HG03135 (cell line): Measurements from ENCODE around the gene MICB.
"Not testable (repeated sequence)": the region's sequence is repeated elsewhere in the genome, so short reads cannot be mapped to it uniquely, and the experiment has no call there.

Source experiments
- ATAC-seq: cut with Tn5 transposase; IDR thresholded peaks from one replicate; pipeline ENCODE4 v1.9.1; 2021; ENCODE audit warnings: mild to moderate bottlenecking, moderate library complexity; ENCODE audit not compliant: unreplicated experiment

The MICB gene

DNA sequence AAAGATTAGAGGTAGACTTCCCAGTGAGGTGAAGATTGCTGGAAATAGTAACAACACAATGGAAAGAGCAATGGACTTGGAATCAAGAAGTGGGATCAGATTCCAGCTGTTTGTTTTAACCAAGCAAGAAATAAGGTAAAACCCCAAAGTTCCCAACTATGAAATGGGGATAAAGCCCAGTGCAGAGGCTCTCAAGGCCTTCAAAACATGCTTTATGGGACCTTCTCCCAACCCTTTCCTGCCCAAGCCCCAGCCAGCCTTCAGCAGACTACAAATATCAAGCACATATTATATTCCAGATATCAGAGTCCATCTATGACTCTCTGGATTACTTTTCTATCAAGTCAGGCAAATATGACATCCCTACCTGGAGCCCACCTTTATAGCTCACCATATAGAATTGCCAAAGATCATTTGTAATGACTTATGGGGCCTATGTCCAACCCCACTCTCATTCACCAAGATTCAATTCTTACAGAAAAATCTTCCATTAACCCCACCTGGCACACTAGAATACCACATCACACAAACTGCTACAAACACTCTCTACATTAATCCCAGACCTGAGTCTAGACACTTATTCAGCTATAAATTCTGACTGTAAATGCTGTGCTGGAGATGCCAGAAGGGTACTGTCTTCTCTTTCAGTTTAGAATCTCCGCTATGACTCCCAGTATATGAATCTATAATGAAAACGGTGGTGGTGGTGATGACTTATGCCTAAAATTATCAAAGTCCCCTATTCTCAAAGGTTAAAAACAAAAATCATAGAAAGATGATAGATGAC is 37.8 kb downstream of the MICB start:
- ATAC-seq = no peak

GRCh38 chr6:31538805-31539400 is 41.0 kb downstream of the MICB start:
- no peak for ATAC-seq

- ATAC-seq = no peak
Measured at GRCh38 chr6:31540640-31541039, 42.7 kb downstream of the MICB start.

DNA sequence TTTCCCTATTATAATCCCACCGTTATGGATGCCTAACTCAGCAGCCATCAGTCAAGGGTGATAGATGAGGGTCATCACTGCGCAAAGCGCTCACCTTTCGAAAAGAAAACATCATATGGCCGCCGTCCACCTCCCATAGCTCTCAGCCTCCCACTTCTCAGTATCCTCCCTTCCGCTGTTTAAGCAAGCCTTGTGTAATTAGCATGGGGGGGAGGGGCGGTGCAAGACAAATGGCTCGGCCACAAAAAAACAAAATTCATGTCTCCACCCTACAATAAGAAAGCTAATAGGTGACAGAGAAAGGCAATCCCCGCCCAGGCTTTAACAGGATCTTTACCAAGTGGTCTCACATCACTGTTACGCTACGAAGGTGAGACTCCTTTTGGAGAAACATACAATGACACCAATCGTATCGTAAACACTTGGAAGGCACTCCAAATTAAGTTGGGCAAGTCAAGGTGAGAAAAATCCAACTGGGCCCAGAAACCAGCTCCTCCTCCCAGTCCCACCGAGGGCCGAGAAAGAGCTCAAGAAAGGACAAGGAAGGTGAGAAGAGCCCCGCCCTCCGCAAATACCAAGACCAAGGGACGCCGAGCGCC is 43.2 kb downstream of the MICB start:
- ATAC-seq = no peak

GRCh38 chr6:31541658-31542521 is 43.9 kb downstream of the MICB start, which contains the start of gene DDX39B:
Gene DDX39B, minus strand, starts transcription at chr6:31542003. Its CDS starts 1,471 bp downstream, at chr6:31540532.
- ATAC-seq = peak; percentile 63

DNA sequence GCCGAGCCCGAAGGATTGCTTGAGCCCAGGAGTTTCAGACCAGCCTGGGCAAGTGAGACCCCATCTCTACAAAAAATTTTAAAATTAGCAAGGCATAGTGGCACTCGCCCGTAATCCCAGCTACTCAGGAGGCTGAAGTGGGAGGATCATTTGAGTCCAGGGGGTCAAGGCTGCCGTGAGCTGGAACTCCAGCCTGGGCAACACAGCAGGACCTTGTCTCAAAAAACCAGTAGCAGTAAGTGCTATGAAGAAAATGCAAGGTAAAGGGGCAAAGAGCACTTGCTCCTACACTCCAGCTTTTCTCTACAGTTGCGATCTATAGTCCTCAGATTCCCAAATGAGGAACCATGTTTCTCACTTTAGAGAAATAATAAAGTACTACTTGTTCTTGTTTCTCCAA is 45.7 kb downstream of the MICB start:
- no peak for ATAC-seq

DNA sequence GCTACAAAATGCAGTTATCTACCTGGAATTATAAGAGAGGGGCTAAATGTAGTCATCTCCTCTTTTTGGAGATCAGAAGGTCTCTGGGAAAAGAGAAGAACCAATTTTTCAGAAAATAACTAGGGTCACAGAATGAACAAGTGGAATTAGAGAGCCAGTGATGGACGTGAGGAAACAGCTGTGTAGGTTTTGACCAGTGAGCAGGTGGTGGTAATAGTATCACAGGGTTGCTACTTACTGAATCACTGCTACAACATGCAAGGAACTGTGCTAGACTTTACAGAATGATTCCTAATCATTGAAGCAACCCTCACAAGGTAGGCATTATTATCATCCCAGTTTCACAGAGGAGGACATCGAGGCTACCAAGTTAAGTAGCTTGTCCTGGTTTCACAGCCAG is 46.7 kb downstream of the MICB start:
- ATAC-seq = no peak

- ATAC-seq = no peak
Measured at GRCh38 chr6:31545291-31545690, 47.3 kb downstream of the MICB start.

DNA sequence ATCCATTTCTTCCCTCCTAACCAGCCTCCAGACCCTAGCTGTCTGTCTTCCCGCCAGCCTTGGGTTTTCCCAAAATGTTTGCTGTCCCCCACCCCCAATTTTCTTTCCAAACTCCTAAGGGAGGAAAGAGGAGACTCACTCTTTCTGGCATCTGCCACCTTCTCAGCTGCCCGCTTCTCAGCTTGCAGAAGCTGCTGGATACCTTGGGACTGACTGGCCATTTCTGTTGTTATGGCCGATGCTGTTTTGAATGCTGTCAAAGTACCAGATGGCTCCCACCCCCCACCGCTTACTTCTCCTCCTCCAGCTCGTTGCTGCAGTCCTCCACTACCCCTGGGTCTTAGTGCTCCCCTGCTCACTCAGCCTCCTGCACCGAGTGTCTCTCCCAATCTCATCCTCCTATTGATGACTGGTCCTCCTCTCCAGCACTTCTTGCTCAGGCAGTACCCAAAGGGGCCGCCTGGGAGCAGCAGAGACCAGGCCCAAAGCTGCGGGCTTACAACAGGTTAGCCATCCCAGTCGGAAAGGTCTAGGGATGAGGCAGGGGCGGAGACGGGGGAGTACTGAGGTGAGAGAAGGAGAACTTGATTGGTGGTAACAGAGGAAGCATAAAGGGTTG is 48.5 kb downstream of the MICB start, which contains the start of gene ATP6V1G2:
Gene ATP6V1G2 (minus strand): TSS at position 270 of the 619 bp plus-strand sequence. CDS start 49 bp downstream, at position 221.
- ATAC-seq = peak; percentile 46

DNA sequence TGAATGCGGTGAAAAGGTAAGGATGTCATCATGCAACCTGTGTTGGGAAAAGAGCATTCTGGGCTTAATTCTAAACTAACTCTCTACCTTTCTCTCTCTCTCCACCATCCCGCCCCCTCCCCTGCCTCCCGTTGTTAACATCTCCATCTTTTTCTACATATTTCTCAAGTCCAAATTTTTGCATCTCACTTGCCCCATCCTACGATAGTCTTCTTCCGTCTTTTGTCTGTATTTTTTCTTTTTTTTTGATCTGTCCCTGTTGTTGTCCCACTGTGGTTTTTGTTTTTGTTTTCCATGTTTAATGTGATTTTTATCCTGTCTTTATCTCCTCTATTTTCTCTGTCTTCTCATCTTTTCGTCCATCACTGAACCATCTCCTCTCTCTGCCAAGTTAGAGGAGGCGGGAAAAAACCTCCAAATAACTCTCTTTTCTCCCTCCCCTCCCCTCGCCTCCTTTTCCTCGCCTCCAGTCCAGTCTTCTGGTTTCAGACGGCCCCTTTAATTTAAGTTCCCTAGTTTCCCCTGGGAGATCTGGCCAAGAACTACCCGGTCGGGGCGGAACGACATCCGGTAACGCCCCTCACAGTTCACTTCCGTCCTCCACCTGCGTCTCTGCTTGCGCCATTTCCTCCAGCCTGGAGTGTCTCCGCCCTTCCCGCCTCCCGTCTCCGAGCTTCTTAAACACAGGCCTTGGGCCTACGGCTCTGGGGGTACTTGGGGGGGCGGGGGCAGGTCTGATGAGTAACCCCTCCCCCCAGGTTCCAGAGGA is 49.2 kb downstream of the MICB start, which contains the start of gene NFKBIL1:
Gene NFKBIL1 (plus strand): TSS at position 651 of the 769 bp plus-strand sequence. CDS start 87 bp downstream, at position 738.
- ATAC-seq = peak; percentile 53

DNA sequence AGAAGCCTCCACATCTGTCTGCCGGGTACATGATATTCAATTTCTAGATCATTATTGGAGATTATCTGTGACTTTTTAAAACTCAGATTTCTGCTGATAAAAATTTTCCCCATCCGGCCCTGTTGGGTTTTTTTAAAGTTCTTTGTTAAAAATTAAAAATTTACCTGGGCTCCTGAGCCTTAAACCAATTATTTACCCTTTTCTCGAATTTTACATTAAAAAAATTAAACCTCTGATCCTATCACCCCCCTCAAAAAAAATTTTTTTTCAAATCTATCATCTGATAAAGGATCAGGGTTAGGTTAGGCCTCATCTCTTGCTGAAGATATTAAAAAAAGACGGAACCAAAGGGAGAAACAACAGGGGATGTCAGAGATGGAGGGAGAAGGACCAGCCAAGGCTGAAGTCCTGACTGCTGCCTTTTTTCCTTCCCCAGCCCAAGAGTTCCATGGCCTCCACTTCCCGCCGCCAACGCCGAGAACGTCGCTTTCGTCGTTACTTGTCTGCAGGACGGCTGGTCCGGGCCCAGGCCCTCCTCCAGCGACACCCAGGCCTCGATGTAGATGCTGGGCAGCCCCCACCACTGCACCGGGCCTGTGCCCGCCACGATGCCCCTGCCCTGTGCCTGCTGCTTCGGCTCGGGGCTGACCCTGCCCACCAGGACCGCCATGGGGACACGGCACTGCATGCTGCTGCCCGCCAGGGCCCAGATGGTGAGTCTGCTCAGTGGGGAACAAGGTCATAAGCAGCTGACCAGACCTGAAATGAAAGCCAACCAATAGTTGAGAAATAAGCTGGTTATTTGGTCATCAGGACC is 50.0 kb downstream of the MICB start:
- ATAC-seq = no peak

DNA sequence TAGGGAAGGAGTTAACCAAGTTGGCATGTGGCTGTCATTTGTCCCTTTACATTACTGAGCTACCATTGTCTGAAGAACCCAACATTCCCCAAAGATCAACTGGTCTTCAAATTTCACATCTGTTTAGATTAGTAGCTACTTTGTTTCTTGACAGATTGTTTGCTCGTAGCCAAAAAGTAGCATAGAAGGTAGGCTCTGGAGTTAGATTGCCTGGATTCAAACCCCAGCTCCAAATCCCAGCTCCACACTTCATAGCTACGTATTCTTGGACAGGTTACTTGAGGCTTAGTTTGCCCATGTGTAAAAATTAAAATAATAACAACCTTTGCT is 50.6 kb downstream of the MICB start:
- no peak for ATAC-seq

- not testable (repeated sequence) for ATAC-seq
Measured at GRCh38 chr6:31551371-31551770, 53.4 kb downstream of the MICB start.

DNA sequence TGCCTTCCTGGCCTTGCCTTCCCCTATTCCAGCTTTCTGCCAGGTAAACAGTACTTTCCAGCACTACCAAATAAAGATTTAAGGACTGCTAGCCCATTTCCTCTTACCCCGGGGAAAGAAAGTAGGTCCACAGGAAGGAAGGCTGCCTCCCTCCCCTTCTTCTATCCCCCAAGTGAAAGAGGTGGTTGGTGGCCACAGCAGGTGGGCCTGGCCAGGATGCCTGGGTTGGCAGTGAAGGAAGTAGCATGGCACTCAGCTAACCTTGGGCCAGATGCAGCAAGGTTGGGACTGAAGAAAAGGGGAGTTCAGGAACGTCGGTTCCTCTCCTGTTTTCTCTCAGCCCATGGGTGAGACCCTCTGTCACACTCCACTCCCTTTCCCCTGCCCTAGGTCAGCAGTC is 58.4 kb downstream of the MICB start:
- ATAC-seq = no peak

- ATAC-seq = no peak
Measured at GRCh38 chr6:31557443-31558317, 59.7 kb downstream of the MICB start.

GRCh38 chr6:31558318-31558625 is 60.3 kb downstream of the MICB start:
- no peak for ATAC-seq

- no peak for ATAC-seq
Measured at GRCh38 chr6:31558631-31559500, 60.9 kb downstream of the MICB start.
